ENCODE results near the gene P2RX6.

P2RX6 gene

GRCh38 chr22:20994902-20995241, 20.1 kb upstream of the P2RX6 start:
- no peak for TF ChIP-seq CTCF (IDR thresholded peaks at IDR 0.05; ENCODE audit: borderline replicate concordance, control extremely low read depth, extremely low read depth, insufficient read depth, missing control alignments)
- in situ Hi-C loops (cut with MboI; ENCODE audit: low sequenced_read_pairs, unreplicated experiment), result no loop called here
- DNase-seq (ENCODE audit: low spot score), result no peak

GRCh38 chr22:20995329-20996030, 19.5 kb upstream of the P2RX6 start:
- no peak for DNase-seq (ENCODE audit: low spot score)
- no peak for TF ChIP-seq CTCF (IDR thresholded peaks at IDR 0.05; ENCODE audit: borderline replicate concordance, control extremely low read depth, extremely low read depth, insufficient read depth, missing control alignments)
- in situ Hi-C loops (cut with MboI; ENCODE audit: low sequenced_read_pairs, unreplicated experiment), result no loop called here

- no peak for DNase-seq (ENCODE audit: low spot score)
- in situ Hi-C loops (cut with MboI; ENCODE audit: low sequenced_read_pairs, unreplicated experiment), result no loop called here
- no peak for TF ChIP-seq CTCF (IDR thresholded peaks at IDR 0.05; ENCODE audit: borderline replicate concordance, control extremely low read depth, extremely low read depth, insufficient read depth, missing control alignments)
Observed at GRCh38 chr22:20996031-20996410, 18.9 kb upstream of the P2RX6 start.

GRCh38 chr22:20996598-20997535, 18.1 kb upstream of the P2RX6 start:
- in situ Hi-C loops (cut with MboI; ENCODE audit: low sequenced_read_pairs, unreplicated experiment), result no loop called here
- no peak for TF ChIP-seq CTCF (IDR thresholded peaks at IDR 0.05; ENCODE audit: borderline replicate concordance, control extremely low read depth, extremely low read depth, insufficient read depth, missing control alignments)

GRCh38 chr22:20997536-20998257, 17.3 kb upstream of the P2RX6 start:
- no peak for DNase-seq (ENCODE audit: low spot score)
- in situ Hi-C loops (cut with MboI; ENCODE audit: low sequenced_read_pairs, unreplicated experiment), result no loop called here
- no peak for TF ChIP-seq CTCF (IDR thresholded peaks at IDR 0.05; ENCODE audit: borderline replicate concordance, control extremely low read depth, extremely low read depth, insufficient read depth, missing control alignments)

More at GRCh38 chr22:20996598-20997535, 18.1 kb upstream of the P2RX6 start:
- no peak for DNase-seq (ENCODE audit: low spot score)
